ENCODE results near the gene LPP.

The LPP gene

DNA sequence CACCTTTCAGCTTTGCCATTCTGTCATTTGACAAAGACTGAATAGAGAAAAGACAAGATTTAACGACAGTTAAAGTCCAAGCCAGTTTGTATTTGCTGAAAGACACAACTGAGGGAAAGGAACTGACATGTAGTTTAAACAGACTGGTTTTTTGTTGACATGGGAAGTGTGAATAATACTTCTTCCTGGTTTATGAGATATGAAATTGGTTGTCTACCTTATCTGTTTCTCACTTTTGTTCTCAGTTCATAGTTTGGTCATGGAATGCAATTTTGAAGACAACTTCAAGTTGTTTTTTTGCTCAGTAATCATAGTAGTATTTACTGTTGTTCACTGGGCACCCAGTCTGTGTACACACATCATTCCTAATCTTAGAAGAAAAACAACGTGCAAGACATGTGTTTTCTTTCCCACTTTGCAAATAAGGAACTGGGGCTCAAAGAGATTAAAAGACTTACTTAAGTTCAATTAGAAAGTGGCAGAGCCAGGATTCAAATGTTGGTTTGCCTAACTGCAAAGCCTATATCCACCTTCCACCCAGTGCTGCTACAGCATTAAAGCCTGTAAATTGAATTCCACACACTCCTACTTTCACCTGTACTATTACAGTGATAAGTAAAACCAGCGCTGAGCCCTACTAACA, 103.5 kb downstream of the LPP start:
- no peak for DNase-seq (ENCODE audit: low read depth)
- TF ChIP-seq, protein P1, sequence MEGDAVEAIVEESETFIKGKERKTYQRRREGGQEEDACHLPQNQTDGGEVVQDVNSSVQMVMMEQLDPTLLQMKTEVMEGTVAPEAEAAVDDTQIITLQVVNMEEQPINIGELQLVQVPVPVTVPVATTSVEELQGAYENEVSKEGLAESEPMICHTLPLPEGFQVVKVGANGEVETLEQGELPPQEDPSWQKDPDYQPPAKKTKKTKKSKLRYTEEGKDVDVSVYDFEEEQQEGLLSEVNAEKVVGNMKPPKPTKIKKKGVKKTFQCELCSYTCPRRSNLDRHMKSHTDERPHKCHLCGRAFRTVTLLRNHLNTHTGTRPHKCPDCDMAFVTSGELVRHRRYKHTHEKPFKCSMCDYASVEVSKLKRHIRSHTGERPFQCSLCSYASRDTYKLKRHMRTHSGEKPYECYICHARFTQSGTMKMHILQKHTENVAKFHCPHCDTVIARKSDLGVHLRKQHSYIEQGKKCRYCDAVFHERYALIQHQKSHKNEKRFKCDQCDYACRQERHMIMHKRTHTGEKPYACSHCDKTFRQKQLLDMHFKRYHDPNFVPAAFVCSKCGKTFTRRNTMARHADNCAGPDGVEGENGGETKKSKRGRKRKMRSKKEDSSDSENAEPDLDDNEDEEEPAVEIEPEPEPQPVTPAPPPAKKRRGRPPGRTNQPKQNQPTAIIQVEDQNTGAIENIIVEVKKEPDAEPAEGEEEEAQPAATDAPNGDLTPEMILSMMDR (IDR thresholded peaks at IDR 0.05; ENCODE audit: control insufficient read depth, insufficient read depth, low read depth, low read length, missing control alignments): no peak
- no peak overlapping the region for H3K4me3 ChIP-seq (ENCODE audit: control insufficient read depth, low read depth, low read length)

DNA sequence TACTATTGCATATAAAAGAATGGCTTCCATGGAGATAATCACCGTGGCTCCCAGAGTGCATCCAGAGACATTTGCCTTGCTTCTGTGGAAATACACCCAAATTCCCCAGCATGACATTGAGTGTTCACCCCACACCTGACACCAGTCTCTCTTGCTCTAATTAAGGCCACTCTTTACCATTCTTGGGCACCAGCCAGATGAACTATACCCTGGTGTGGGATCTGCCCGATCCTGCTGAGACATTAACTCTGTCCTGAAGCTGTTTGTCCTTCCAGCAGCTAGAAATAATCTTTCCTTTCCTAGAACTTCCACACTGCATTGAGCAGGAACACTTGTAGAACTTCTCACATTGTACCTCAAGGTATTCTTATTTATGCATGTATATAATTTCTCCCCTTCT, 105.2 kb downstream of the LPP start:
- no peak for DNase-seq (ENCODE audit: low read depth)
- TF ChIP-seq, protein P1 (IDR thresholded peaks at IDR 0.05; ENCODE audit: control insufficient read depth, insufficient read depth, low read depth, low read length, missing control alignments): no peak
- H3K4me3 ChIP-seq (ENCODE audit: control insufficient read depth, low read depth, low read length): no peak overlapping the region

DNA sequence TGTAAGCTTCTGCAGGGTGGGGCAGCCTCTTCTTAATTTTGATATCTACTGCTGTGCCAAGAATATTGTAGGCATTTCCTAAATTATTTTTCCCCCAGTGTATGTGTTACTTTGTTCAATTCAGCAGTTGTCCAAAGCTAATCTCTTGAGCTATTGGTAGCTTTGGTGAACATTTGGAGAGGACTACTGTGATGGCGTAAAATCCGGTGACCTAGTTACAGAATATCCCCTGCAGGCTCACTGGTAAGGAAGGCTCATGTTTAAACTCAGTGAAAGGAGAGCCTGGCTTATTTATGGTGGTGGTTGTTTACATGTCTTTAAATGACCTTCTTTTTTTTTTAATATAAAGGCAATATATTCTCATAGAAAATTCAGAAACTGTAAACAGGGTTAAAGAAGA, 105.6 kb downstream of the LPP start:
- DNase-seq (ENCODE audit: low read depth): no peak
- TF ChIP-seq, protein P1 (IDR thresholded peaks at IDR 0.05; ENCODE audit: control insufficient read depth, insufficient read depth, low read depth, low read length, missing control alignments): no peak
- no peak overlapping the region for H3K4me3 ChIP-seq (ENCODE audit: control insufficient read depth, low read depth, low read length)

DNA sequence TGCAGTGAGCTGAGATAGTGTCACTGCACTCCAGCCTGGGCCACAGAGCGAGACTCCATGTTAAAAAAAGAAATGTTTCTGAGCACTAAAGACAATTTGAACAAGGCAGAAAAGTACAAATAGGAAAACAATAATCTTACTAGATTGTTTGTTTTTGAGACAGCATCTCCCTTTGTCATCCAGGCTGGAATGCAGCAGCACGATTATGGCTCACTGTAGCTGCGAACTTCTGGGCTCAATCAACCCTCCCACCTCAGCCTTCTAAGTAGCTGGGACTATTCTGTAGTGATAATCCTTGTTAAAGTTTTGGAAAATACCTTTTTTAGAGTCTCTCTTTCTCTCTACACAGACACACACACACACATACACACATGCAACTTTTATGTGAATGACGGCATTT, 107.1 kb downstream of the LPP start:
- no peak overlapping the region for H3K4me3 ChIP-seq (ENCODE audit: control insufficient read depth, low read depth, low read length)
- TF ChIP-seq, protein P1 (IDR thresholded peaks at IDR 0.05; ENCODE audit: control insufficient read depth, insufficient read depth, low read depth, low read length, missing control alignments): no peak
- no peak for DNase-seq (ENCODE audit: low read depth)

DNA sequence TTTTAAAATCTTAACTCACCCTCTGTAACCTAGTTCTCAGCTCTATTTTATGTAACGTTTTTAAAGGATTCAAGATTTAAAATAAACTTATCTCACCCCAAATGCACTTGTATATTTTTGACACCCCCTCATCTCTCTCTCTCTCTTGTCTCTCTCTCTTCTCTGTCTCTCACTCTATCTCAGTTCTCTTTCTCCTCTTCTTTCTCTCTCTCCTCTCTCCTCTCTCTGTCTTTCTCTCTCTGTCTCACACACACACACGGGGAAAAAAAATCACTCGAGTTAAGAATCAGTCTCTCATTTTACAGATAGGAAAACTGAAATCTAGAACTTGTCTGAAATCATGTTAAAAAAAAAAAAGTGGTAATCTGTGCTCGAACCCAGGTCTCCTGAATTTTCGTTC, 108.5 kb downstream of the LPP start:
- TF ChIP-seq, protein P1 (IDR thresholded peaks at IDR 0.05; ENCODE audit: control insufficient read depth, insufficient read depth, low read depth, low read length, missing control alignments): no peak
- DNase-seq (ENCODE audit: low read depth): no peak
- no peak overlapping the region for H3K4me3 ChIP-seq (ENCODE audit: control insufficient read depth, low read depth, low read length)

DNA sequence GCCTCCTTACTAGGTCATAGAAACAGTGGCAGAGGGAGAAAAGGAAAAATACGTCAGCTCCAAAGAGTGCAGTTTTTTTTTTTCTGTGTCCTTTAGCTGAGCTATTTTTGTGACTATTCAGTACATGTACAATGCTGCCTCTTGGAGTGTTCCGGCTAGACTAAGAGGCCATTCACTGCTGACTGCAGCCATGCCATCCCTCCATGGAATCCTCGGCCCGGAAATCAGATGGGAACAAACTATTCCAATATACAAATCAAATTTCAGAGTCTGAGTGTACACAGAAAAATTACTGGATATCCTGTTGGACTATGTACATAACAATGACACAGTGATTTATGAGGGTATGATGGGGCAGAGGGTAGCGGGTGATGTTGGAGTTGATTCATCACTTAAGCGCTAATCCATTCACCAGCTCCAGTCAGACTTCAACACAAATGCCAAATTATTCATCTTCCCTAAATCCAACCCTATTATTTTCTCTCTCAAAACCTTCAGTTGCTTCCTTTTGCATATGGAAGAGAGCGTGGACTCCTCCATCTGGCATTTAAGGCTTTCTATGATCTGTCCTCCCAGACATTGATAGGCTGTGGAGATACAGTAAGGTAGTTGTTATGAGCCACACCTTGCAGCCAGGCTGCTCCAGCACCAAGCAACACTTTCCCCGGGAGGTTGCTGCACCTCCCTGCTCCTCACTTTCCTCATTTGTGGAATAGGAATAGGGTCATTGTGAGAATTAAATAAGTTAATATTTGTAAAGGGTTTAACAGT, 109.1 kb downstream of the LPP start:
- H3K4me3 ChIP-seq (ENCODE audit: control insufficient read depth, low read depth, low read length): no peak overlapping the region
- no peak for DNase-seq (ENCODE audit: low read depth)
- TF ChIP-seq, protein P1 (IDR thresholded peaks at IDR 0.05; ENCODE audit: control insufficient read depth, insufficient read depth, low read depth, low read length, missing control alignments): no peak

Data from AG09309 (cell line).